ENCODE data around the gene LY6G6C.

LY6G6C gene

GRCh38 chr6:31676904-31677303 is 44.6 kb downstream of the LY6G6C start:
- DNase-seq = no peak

- DNase-seq = no peak
Observed at GRCh38 chr6:31676322-31676903, 45.1 kb downstream of the LY6G6C start.

- no peak for DNase-seq
Observed at GRCh38 chr6:31669676-31670075, 51.9 kb downstream of the LY6G6C start, which contains the start of gene LY6G5B. Gene LY6G5B (plus strand): TSS chr6:31669976. CDS start chr6:31670951, 975 bp downstream.

All from CD4-positive, alpha-beta T cell treated with Interferon alpha-2 for 1 hour (primary cell).